HepG2 (cell line): ENCODE results near the gene WIF1. TPM values are rescaled to one million over a fixed set of nuclear protein-coding genes. Genes with fewer than 3 reads are reported as not detected.

ENCODE experiments used
- ARID5B ChIP-seq: IDR thresholded peaks from 2 replicates; pipeline ENCODE4 v1.4.0; 2020; ENCODE audit warnings: mild to moderate bottlenecking, missing genetic modification reagents
- ELF4 ChIP-seq: sonication (generic); formaldehyde crosslinking; IDR thresholded peaks from 2 replicates; pipeline ENCODE4 v1.5.0; 2020; ENCODE audit warnings: missing genetic modification reagents, mild to moderate bottlenecking, moderate library complexity, borderline replicate concordance
- KMT2B ChIP-seq: IDR thresholded peaks from 2 replicates; pipeline ENCODE4 v1.6.1; 2016; ENCODE audit warnings: missing genetic modification reagents, missing compliant biosample characterization
- LRRFIP1 ChIP-seq: sonication (generic); formaldehyde crosslinking; conservative IDR thresholded peaks from 2 replicates; pipeline ENCODE4 v1.4.0; 2020; ENCODE audit warnings: missing genetic modification reagents
- NR2F2 ChIP-seq: IDR thresholded peaks from 2 replicates; pipeline ENCODE4 v1.6.1; 2012; ENCODE audit warnings: low read depth, inconsistent platforms, borderline replicate concordance
- RFXAP ChIP-seq: sonication (generic); formaldehyde crosslinking; IDR thresholded peaks from 2 replicates; pipeline ENCODE4 v1.4.0; 2020; ENCODE audit warnings: missing genetic modification reagents, borderline replicate concordance
- SALL1 ChIP-seq: sonication (generic); formaldehyde crosslinking; IDR thresholded peaks from 2 replicates; pipeline ENCODE4 v1.8.0; 2022; ENCODE audit warnings: mild to moderate bottlenecking, missing genetic modification reagents
- TAF1 ChIP-seq: sonication (generic); formaldehyde crosslinking; IDR thresholded peaks from 2 replicates; pipeline ENCODE4 v1.4.0; 2020; ENCODE audit warnings: missing genetic modification reagents
- ZBTB20 ChIP-seq: sonication (generic); formaldehyde crosslinking; IDR thresholded peaks from 2 replicates; pipeline ENCODE4 v1.8.1; 2023; ENCODE audit warnings: missing genetic modification reagents, low read depth, mild to moderate bottlenecking, borderline replicate concordance
- polyA plus RNA-seq, 8 experiments: library from polyadenylated mRNA; depleted of rRNA in 3 of 8; stranded (reverse) in 7 of 8; unstranded in 1 of 8; fragments of >200 nt; fragmentation: Illumina TruSeq in 4 of 8; extraction: Trizol in 4 of 8; gene quantifications; 2 replicates each; pipeline versions ENCODE4 v1.2.1 to v1.2.3, GENCODE V29; 2011 to 2016; ENCODE audit warnings: low read depth in 4 of 8, missing spikeins in 1 of 8, mixed read lengths in 1 of 8; ENCODE audit not compliant: insufficient read depth in 1 of 8
- total RNA-seq, 5 experiments: library from RNA; depleted of rRNA; stranded (reverse); fragments of >200 nt; fragmentation: Illumina TruSeq; extraction: Trizol; gene quantifications; 2 replicates each; pipeline ENCODE4 v1.2.3, GENCODE V29; 2016; ENCODE audit warnings: low read depth in 1 of 5
- TF ChIP-seq, protein P1 (sequence below): sonication (generic); formaldehyde crosslinking; IDR thresholded peaks from 2 replicates; pipeline ENCODE4 v1.5.1; 2020; ENCODE audit warnings: mild to moderate bottlenecking, missing genetic modification reagents, borderline replicate concordance
- TF ChIP-seq, protein P2 (sequence below), 2 experiments: IDR thresholded peaks; 2 replicates each; pipeline ENCODE4 v1.6.1; 2011 to 2012; ENCODE audit warnings: low read length in 2 of 2, borderline replicate concordance in 1 of 2, low read depth in 1 of 2, mild to moderate bottlenecking in 1 of 2, moderate library complexity in 1 of 2

The WIF1 gene
- total and polyA plus RNA-seq, 2 of the 13 experiments (the other 11 are each of a cell fraction or from before 2014, with no cell fraction given) = not detected

- TF ChIP-seq, protein P1, sequence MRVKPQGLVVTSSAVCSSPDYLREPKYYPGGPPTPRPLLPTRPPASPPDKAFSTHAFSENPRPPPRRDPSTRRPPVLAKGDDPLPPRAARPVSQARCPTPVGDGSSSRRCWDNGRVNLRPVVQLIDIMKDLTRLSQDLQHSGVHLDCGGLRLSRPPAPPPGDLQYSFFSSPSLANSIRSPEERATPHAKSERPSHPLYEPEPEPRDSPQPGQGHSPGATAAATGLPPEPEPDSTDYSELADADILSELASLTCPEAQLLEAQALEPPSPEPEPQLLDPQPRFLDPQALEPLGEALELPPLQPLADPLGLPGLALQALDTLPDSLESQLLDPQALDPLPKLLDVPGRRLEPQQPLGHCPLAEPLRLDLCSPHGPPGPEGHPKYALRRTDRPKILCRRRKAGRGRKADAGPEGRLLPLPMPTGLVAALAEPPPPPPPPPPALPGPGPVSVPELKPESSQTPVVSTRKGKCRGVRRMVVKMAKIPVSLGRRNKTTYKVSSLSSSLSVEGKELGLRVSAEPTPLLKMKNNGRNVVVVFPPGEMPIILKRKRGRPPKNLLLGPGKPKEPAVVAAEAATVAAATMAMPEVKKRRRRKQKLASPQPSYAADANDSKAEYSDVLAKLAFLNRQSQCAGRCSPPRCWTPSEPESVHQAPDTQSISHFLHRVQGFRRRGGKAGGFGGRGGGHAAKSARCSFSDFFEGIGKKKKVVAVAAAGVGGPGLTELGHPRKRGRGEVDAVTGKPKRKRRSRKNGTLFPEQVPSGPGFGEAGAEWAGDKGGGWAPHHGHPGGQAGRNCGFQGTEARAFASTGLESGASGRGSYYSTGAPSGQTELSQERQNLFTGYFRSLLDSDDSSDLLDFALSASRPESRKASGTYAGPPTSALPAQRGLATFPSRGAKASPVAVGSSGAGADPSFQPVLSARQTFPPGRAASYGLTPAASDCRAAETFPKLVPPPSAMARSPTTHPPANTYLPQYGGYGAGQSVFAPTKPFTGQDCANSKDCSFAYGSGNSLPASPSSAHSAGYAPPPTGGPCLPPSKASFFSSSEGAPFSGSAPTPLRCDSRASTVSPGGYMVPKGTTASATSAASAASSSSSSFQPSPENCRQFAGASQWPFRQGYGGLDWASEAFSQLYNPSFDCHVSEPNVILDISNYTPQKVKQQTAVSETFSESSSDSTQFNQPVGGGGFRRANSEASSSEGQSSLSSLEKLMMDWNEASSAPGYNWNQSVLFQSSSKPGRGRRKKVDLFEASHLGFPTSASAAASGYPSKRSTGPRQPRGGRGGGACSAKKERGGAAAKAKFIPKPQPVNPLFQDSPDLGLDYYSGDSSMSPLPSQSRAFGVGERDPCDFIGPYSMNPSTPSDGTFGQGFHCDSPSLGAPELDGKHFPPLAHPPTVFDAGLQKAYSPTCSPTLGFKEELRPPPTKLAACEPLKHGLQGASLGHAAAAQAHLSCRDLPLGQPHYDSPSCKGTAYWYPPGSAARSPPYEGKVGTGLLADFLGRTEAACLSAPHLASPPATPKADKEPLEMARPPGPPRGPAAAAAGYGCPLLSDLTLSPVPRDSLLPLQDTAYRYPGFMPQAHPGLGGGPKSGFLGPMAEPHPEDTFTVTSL = peak; percentile 82
- TF ChIP-seq TAF1 (CRISPR knock-in tag) (peak; percentile 95), ARID5B (CRISPR knock-in tag) (peak; percentile 79), NR2F2 (no peak), SALL1 (CRISPR knock-in tag) (peak; percentile 99), KMT2B (CRISPR knock-in tag) (peak; percentile 98), ZBTB20 (peak; percentile 98), RFXAP (CRISPR knock-in tag) (peak; percentile 98), ELF4 (peak; percentile 98), LRRFIP1 (peak; percentile 77; the same call in 1 of the 2 replicates)
- TF ChIP-seq, protein P2, sequence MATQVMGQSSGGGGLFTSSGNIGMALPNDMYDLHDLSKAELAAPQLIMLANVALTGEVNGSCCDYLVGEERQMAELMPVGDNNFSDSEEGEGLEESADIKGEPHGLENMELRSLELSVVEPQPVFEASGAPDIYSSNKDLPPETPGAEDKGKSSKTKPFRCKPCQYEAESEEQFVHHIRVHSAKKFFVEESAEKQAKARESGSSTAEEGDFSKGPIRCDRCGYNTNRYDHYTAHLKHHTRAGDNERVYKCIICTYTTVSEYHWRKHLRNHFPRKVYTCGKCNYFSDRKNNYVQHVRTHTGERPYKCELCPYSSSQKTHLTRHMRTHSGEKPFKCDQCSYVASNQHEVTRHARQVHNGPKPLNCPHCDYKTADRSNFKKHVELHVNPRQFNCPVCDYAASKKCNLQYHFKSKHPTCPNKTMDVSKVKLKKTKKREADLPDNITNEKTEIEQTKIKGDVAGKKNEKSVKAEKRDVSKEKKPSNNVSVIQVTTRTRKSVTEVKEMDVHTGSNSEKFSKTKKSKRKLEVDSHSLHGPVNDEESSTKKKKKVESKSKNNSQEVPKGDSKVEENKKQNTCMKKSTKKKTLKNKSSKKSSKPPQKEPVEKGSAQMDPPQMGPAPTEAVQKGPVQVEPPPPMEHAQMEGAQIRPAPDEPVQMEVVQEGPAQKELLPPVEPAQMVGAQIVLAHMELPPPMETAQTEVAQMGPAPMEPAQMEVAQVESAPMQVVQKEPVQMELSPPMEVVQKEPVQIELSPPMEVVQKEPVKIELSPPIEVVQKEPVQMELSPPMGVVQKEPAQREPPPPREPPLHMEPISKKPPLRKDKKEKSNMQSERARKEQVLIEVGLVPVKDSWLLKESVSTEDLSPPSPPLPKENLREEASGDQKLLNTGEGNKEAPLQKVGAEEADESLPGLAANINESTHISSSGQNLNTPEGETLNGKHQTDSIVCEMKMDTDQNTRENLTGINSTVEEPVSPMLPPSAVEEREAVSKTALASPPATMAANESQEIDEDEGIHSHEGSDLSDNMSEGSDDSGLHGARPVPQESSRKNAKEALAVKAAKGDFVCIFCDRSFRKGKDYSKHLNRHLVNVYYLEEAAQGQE (IDR thresholded peaks at IDR 0.05; ENCODE audit: borderline replicate concordance in 1 of 2, low read depth in 1 of 2, low read length in 2 of 2) = no peak; a peak in 1 of 4 replicates
Observed at GRCh38 chr12:65169320-65170208, 48.5 kb upstream of the WIF1 start, which contains the start of gene LEMD3 (continued).
